ENCODE results near the gene SCNN1A.

GRCh38 chr12:6324936-6325750 lies 50.2 kb downstream of the SCNN1A start:
- TF ChIP-seq SNAI2 (CRISPR knock-in tag; IDR thresholded peaks at IDR 0.05), result no peak
- no peak for TF ChIP-seq ZNF565 (CRISPR knock-in tag; conservative IDR thresholded peaks at IDR 0.05; ENCODE audit: low read depth)
- TF ChIP-seq PATZ1 (CRISPR knock-in tag; IDR thresholded peaks at IDR 0.05; ENCODE audit: borderline replicate concordance), result no peak
- no peak for TF ChIP-seq CSDC2 (CRISPR knock-in tag; IDR thresholded peaks at IDR 0.05)
- no peak for TF ChIP-seq TCF4 (CRISPR knock-in tag; IDR thresholded peaks at IDR 0.05; ENCODE audit: borderline replicate concordance)
- no peak for TF ChIP-seq ZFP3 (CRISPR knock-in tag; IDR thresholded peaks at IDR 0.05)
- no peak for TF ChIP-seq ZFP30 (CRISPR knock-in tag; IDR thresholded peaks at IDR 0.05)
- TF ChIP-seq ESRRG (CRISPR knock-in tag; IDR thresholded peaks at IDR 0.05), result no peak
